GM10266 (cell line): ENCODE results near the gene DHRS3.

Experiments used
- DNase-seq: peaks from one replicate; pipeline ENCODE4 v3.0.0; 2012; ENCODE audit errors: extremely low spot score
- TF ChIP-seq, protein P1 (sequence below): IDR thresholded peaks from 2 replicates; pipeline ENCODE4 v1.5.1; 2012; ENCODE audit warnings: mild to moderate bottlenecking, low read depth; ENCODE audit not compliant: control insufficient read depth, insufficient read depth; ENCODE audit errors: missing control alignments

The DHRS3 gene

DNA sequence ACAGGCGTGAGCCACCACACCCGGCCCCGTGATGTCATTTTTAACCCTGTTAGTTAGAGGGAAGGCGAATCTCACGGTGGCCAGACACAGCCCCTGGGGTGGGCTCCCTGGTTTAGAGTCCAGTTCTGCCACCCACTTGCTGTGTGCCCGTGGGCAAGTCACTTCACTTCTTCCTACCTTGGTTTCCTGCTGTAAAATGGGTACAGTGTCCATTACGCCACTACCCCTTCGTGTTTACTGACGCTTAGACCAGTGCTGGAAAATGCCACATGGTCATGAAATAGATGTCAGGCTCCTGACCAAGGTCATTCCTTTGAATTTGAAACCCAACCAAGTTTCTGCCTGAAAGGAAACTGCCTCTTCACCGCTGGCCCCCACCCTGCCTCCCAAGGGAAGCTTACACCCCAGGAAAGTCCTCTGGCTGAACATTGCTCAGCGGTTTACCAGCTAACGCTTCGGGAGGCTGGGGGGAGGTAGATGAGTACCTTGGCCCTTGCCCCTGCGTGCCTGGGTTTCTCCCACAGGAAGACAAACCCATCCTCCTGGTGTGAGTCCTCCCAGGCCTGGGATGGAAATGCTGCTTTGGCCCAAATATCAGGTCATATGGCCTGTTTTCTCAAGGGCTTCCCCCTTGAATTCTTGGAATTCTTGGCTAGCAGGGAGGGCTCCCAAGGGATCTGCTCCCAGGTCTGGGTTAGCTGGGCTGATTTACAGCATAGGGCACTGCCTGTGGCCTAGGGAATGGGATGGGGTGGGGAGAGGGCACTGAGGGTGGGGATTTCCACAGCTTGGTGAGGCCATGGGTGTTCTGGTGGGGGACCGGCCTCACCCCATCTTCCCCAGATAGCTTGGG lies 18.3 kb upstream of the DHRS3 start:
- no peak for DNase-seq
- TF ChIP-seq, protein P1, sequence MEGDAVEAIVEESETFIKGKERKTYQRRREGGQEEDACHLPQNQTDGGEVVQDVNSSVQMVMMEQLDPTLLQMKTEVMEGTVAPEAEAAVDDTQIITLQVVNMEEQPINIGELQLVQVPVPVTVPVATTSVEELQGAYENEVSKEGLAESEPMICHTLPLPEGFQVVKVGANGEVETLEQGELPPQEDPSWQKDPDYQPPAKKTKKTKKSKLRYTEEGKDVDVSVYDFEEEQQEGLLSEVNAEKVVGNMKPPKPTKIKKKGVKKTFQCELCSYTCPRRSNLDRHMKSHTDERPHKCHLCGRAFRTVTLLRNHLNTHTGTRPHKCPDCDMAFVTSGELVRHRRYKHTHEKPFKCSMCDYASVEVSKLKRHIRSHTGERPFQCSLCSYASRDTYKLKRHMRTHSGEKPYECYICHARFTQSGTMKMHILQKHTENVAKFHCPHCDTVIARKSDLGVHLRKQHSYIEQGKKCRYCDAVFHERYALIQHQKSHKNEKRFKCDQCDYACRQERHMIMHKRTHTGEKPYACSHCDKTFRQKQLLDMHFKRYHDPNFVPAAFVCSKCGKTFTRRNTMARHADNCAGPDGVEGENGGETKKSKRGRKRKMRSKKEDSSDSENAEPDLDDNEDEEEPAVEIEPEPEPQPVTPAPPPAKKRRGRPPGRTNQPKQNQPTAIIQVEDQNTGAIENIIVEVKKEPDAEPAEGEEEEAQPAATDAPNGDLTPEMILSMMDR, result no peak

DNA sequence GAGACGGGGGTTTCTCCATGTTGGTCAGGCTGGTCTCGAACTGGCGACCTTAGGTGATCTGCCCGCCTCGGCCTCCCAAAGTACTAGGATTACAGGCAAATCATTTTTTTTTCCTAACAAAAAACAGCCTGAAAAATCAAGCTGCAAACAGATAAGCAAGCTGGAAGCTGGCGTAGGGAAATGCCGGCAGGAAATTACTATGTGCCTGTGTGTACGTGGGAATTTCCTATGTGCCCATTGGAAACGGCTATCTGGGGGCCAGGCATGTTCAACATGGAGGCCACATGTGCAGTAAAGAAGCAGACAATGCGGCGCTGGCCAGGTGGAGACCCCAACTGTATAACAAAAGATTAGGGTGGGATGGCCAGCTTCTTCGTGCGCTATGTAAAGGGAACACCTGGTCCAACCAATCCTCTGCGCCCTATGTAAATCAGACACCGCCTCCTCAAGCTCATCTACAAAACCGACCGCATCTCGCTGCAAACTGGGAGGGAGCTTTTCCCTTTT lies 16.7 kb upstream of the DHRS3 start:
- TF ChIP-seq, protein P1, result no peak
- no peak for DNase-seq

DNA sequence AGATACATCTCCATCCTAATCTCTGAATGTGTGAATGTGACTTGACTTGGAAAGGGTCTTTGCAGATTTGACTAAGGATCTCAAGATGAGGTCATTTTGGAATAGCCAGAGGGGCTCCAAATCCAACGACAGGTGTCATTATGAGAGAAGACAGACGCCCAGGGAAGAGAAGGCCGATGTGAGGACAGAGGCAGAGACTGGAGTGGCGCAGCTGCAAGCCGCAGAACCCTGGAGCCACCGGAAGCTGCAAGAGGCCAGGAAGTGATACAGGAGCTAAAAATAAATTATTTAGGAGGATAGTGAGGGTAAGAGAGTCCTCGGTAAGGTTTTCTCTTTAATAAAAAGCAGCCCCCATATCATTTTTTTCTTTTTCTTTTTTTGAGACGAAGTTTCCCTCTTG lies 16.1 kb upstream of the DHRS3 start:
- TF ChIP-seq, protein P1, result no peak
- DNase-seq, result no peak

DNA sequence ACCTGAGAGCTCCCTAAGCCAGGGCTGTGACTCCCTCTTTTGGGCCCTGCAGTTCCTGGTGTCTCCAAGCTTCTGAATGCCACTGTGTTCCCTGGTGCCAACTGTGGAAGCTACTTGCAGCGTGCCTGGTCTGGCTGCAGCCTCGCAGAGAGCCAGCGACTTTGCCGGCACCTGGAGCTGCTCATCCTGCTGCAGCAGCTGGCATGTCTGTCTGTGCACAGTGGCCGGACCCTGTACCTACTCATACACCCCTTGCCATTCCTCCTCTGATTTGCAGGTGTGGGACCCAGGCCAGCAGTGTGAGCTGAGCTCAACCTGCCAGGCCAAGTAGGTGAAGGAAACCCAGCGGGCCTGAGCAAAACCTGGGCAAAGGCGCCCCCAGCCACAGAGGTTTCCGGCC lies 13.6 kb upstream of the DHRS3 start:
- TF ChIP-seq, protein P1, result no peak
- DNase-seq, result no peak

DNA sequence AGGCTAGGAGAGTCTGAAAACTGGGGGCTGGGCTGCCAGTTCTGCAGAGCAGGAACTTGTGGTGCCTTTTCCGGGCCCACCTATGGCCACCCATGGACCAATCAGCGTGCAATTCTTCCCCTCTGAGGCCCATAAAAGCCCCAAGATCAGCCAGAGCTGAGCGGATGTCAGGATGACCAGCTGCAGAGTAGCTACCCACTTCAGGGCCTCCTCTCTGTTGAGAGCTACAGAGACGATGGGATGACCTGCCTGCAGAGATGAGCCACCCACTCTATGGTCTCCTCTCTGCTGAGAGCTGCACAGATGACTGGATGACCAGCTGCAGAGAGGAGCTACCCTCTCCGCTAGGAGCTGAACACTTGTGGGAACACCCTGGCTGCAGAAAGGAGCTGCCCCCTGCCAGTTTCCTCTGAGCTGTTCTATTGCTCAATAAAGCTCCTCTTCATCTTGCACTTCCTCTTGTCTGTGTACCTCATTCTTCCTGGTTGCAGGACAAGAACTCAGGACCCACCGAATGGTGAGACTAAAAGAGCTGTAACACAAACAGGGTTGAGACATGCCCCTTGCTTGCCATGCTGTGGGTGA lies 13.0 kb upstream of the DHRS3 start:
- DNase-seq, result no peak
- TF ChIP-seq, protein P1, result no peak

DNA sequence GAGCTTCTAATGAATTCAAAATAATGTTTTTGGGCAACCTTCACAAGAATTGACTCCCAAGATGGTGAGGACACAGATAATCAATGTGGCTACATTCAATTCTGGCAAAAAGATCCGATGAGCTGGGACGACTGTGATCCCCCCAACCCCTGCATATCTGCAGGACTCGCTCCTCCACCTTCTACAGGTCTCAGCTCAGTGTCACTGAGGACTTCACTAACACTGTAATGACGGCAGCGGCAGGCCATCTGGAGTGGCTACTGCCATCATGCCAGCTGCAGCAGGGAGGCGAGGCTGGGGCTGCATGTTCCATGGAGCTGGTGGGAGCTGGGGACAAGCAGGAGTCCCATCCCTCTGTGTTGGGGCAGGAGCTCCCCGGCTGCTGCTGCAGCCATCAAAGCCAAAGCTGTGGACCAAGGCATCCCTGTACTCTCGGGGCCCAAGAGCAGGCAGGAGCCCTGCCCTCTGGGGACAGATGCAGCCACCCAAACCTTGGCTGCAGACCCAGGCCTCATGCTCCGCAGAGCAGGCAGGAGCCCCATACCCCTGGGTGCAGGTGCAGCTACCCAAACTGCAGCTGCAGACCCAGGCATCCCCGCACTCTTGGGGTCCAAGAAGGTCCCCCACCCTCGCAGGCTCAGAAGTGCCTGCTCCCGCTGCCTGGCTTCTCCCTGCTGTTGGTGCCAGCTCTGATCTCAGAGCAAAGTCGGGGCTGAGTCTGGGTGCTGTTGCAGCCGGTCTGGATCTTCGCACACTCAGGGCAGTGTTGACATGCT lies 12.2 kb upstream of the DHRS3 start:
- DNase-seq, result no peak
- TF ChIP-seq, protein P1, result no peak
